Ascending aorta (tissue), 2 donors: ENCODE data around the gene NID2. TPM values are rescaled to one million over a fixed set of nuclear protein-coding genes. Genes with fewer than 3 reads are reported as not detected.

Source experiments
- DNase-seq, 2 donors: peaks; one replicate each; pipeline ENCODE4 v3.0.0-alpha.2; 2019; ENCODE audit warnings: low spot score in 2 of 2
- H3K27ac ChIP-seq, 2 donors: fragments of 200-600 bp; sonication (generic); one replicate each; pipeline ENCODE4 v1.5.1; 2016 to 2017; ENCODE audit warnings: mild to moderate bottlenecking in 1 of 2
- H3K27me3 ChIP-seq: fragments of 200-600 bp; sonication (generic); one replicate; pipeline ENCODE4 v1.5.1; 2017
- H3K36me3 ChIP-seq, 2 donors: fragments of 200-600 bp; sonication (generic); one replicate each; pipeline ENCODE4 v1.5.1; 2016
- H3K4me1 ChIP-seq, 2 donors: fragments of 200-600 bp; sonication (generic); one replicate each; pipeline ENCODE4 v1.5.1; 2016 to 2017; ENCODE audit warnings: mild to moderate bottlenecking in 1 of 2
- H3K4me3 ChIP-seq, 2 donors: fragments of 200-600 bp; sonication (generic); one replicate each; pipeline ENCODE4 v1.5.1; 2016 to 2017; ENCODE audit warnings: mild to moderate bottlenecking in 1 of 2
- H3K9me3 ChIP-seq, 2 donors: fragments of 200-600 bp; sonication (generic); one replicate each; pipeline ENCODE4 v1.5.1; 2016
- CTCF ChIP-seq, 3 experiments: fragments of 200-600 bp in 2 of 3; fragments of 450-650 bp in 1 of 3; sonication (generic) in 2 of 3; IDR thresholded peaks; one replicate each; pipeline ENCODE4 v1.5.1; 2016 to 2019; ENCODE audit warnings: antibody characterized with exemption in 3 of 3, mild to moderate bottlenecking in 1 of 3, moderate library complexity in 1 of 3
- intact Hi-C: fragments of 100-400 bp; cut with DNase I; formaldehyde crosslinking; loops from one replicate; pipeline ENCODE4 v1.15.1; 2023
- total RNA-seq: library from RNA; depleted of rRNA; stranded (reverse); fragments of >200 nt; gene quantifications from one replicate; pipeline ENCODE4 v1.1.0, GENCODE V29; 2016

The NID2 gene
- total RNA-seq, 1 donor from 2014 or later = 12.2 TPM

DNA sequence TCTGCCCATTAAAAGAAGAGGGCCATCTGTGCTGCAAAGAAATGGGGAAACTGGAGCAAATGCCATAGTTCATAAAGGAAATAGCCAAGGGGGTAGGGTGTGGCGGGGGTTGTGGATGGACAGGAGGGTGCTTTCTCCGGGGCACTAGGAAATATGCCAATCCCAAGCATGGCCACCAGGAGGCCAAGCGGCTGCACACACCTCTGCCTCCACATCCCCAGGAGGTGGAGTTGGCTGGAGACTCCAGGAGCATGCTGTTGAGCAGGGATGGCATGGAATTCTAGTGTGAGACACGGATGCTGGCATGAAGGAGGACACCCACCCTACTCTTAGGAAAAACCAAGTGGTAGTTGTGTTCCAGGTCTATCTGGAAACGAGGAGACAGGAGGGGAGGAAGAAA lies 25.2 kb downstream of the NID2 start:
- peaks cover 2 to 40% of the 10 kb centered on the region in 2 donors for H3K4me1 ChIP-seq
- intact Hi-C loops = loop anchor here (2.0 kb wide), 1 partner anchor 25 kb away; the partner anchor contains the start of gene NID2
- H3K4me3 ChIP-seq = no peak overlapping the region
- no peak for DNase-seq
- no peaks in the 10 kb centered on the region for H3K9me3 ChIP-seq
- no peak overlapping the region for H3K27ac ChIP-seq
- H3K36me3 ChIP-seq = no peaks in the 10 kb centered on the region
- TF ChIP-seq CTCF (IDR thresholded peaks at IDR 0.05) = peak; percentile 9 to 41 (median 20)
- H3K27me3 ChIP-seq = no peaks in the 10 kb centered on the region

GRCh38 chr14:52042371-52043289 lies 26.2 kb downstream of the NID2 start:
- no peak for DNase-seq
- intact Hi-C loops = no loop called here
- Histone ChIP-seq H3K4me3 (no peak overlapping the region), H3K4me1 (peaks cover 2 to 35% of the 10 kb centered on the region in 2 donors), H3K36me3 (no peaks in the 10 kb centered on the region), H3K9me3 (no peaks in the 10 kb centered on the region), H3K27ac (no peak overlapping the region), H3K27me3 (no peaks in the 10 kb centered on the region)
- TF ChIP-seq CTCF (IDR thresholded peaks at IDR 0.05) = no peak

GRCh38 chr14:52040598-52040997 lies 28.3 kb downstream of the NID2 start:
- Histone ChIP-seq H3K36me3 (peaks cover 0 to 4% of the 10 kb centered on the region in 2 donors), H3K4me3 (no peak overlapping the region), H3K4me1 (peaks cover 0 to 20% of the 10 kb centered on the region in 2 donors), H3K9me3 (no peaks in the 10 kb centered on the region), H3K27ac (no peak overlapping the region), H3K27me3 (no peaks in the 10 kb centered on the region)
- intact Hi-C loops = no loop called here
- no peak for DNase-seq
- no peak for TF ChIP-seq CTCF (IDR thresholded peaks at IDR 0.05)

GRCh38 chr14:52039124-52039815 lies 29.6 kb downstream of the NID2 start:
- peaks cover 0 to 12% of the 10 kb centered on the region in 2 donors for H3K4me1 ChIP-seq
- no peaks in the 10 kb centered on the region for H3K27me3 ChIP-seq
- no peaks in the 10 kb centered on the region for H3K9me3 ChIP-seq
- H3K4me3 ChIP-seq = no peak overlapping the region
- intact Hi-C loops = no loop called here
- H3K36me3 ChIP-seq = peaks cover 0 to 4% of the 10 kb centered on the region in 2 donors
- H3K27ac ChIP-seq = no peak overlapping the region
- no peak for TF ChIP-seq CTCF (IDR thresholded peaks at IDR 0.05)
- no peak for DNase-seq

GRCh38 chr14:52033101-52033642 lies 35.7 kb downstream of the NID2 start:
- peak overlapping the region; percentile 39 to 68 for H3K27ac ChIP-seq
- peak in 1 of 2 donors; percentile 28 for DNase-seq
- peaks cover 0 to 11% of the 10 kb centered on the region in 2 donors for H3K4me1 ChIP-seq
- H3K36me3 ChIP-seq = peaks cover 0 to 4% of the 10 kb centered on the region in 2 donors
- no peak for TF ChIP-seq CTCF (IDR thresholded peaks at IDR 0.05)
- no peaks in the 10 kb centered on the region for H3K27me3 ChIP-seq
- intact Hi-C loops = loop anchor here (2.0 to 5.0 kb wide), 2 partner anchors 34 to 44 kb away; partner anchors contain the start of genes NID2 and RTRAF
- H3K9me3 ChIP-seq = no peaks in the 10 kb centered on the region
- no peak overlapping the region for H3K4me3 ChIP-seq
